Activated T-helper 17 cell treated with anti-CD3 and anti-CD28 coated beads, Interleukin-2, amount 50 U/mL, for 72 hours (primary cell): ENCODE data around the gene SARNP. TPM values are rescaled to one million over a fixed set of nuclear protein-coding genes. Genes with fewer than 3 reads are reported as not detected.

Experiments
- ATAC-seq: fragments of 150-1000 bp; cut with Tn5 transposase; replicated peaks from 2 replicates; pipeline ENCODE4 v1.10.0; 2021; ENCODE audit warnings: mild to moderate bottlenecking, moderate library complexity
- H3K27ac Mint-ChIP-seq: one replicate; pipeline ENCODE4 v1.8.0; 2022; ENCODE audit warnings: mixed read lengths
- H3K27me3 Mint-ChIP-seq: one replicate; pipeline ENCODE4 v1.8.0; 2022; ENCODE audit warnings: mixed read lengths
- H3K36me3 Mint-ChIP-seq: one replicate; pipeline ENCODE4 v1.8.0; 2022; ENCODE audit warnings: low read depth, mild to moderate bottlenecking, mixed read lengths
- H3K4me1 Mint-ChIP-seq: one replicate; pipeline ENCODE4 v1.8.0; 2022; ENCODE audit warnings: mixed read lengths
- H3K4me3 Mint-ChIP-seq: one replicate; pipeline ENCODE4 v1.8.0; 2022; ENCODE audit warnings: mild to moderate bottlenecking, mixed read lengths
- H3K9me3 Mint-ChIP-seq: one replicate; pipeline ENCODE4 v1.8.0; 2022; ENCODE audit warnings: mixed read lengths
- total RNA-seq, 2 donors: library from RNA; stranded (reverse); gene quantifications; one replicate each; pipeline ENCODE4 v1.2.3, GENCODE V29; 2022

Gene SARNP
- total RNA-seq, 2 donors from 2014 or later = 63.6 to 103 TPM

GRCh38 chr12:55712700-55713415, 104.7 kb downstream of the SARNP start:
- H3K27me3 Mint-ChIP-seq = peaks cover 16% of the 10 kb centered on the region
- peaks cover 12% of the 10 kb centered on the region for H3K36me3 Mint-ChIP-seq
- H3K4me1 Mint-ChIP-seq = peaks cover 28% of the 10 kb centered on the region
- H3K27ac Mint-ChIP-seq = no peak overlapping the region
- ATAC-seq = no peak
- no peaks in the 10 kb centered on the region for H3K9me3 Mint-ChIP-seq
- no peak overlapping the region for H3K4me3 Mint-ChIP-seq

GRCh38 chr12:55711786-55712553, 105.6 kb downstream of the SARNP start:
- Mint-ChIP-seq H3K36me3 (peaks cover 12% of the 10 kb centered on the region), H3K27ac (no peak overlapping the region), H3K4me1 (peaks cover 23% of the 10 kb centered on the region), H3K4me3 (no peak overlapping the region), H3K27me3 (peaks cover 17% of the 10 kb centered on the region), H3K9me3 (no peaks in the 10 kb centered on the region)
- ATAC-seq = no peak

- peak overlapping the region; percentile 86 for H3K4me3 Mint-ChIP-seq
- peaks cover 21% of the 10 kb centered on the region for H3K27me3 Mint-ChIP-seq
- ATAC-seq = no peak
- no peaks in the 10 kb centered on the region for H3K36me3 Mint-ChIP-seq
- no peaks in the 10 kb centered on the region for H3K9me3 Mint-ChIP-seq
- peaks cover 18% of the 10 kb centered on the region for H3K4me1 Mint-ChIP-seq
- H3K27ac Mint-ChIP-seq = peak overlapping the region; percentile 58
These were observed 108.8 kb downstream of the SARNP start for GRCh38 chr12:55708695-55709233.

- peak within 1 kb of the TSS; percentile 58 for H3K27ac Mint-ChIP-seq
- peak; percentile 93 for ATAC-seq
- peaks cover 18% of the 10 kb centered on the region for H3K4me1 Mint-ChIP-seq
- peak within 1 kb of the TSS; percentile 86 for H3K4me3 Mint-ChIP-seq
- peaks cover 21% of the 10 kb centered on the region for H3K27me3 Mint-ChIP-seq
- no peaks in the 10 kb centered on the region for H3K9me3 Mint-ChIP-seq
- no peaks in the 10 kb centered on the region for H3K36me3 Mint-ChIP-seq
These were observed 109.5 kb downstream of the SARNP start, which contains the start of gene ITGA7 for GRCh38 chr12:55707841-55708694. Gene ITGA7 (minus strand): TSS chr12:55707904. CDS start chr12:55707682, 222 bp downstream.

Other genes with a start within 250 kb of the SARNP start
- under 1 TPM in 1 of 2 donors, not detected in 1; 0.15 TPM for gene OR2AP1, start 245.3 kb downstream of the SARNP start, total RNA-seq
- gene OR10P1, start 180.8 kb downstream of the SARNP start, total RNA-seq = not detected
- gene ITGA7, start 109.8 kb downstream of the SARNP start, total RNA-seq = 1 to 10 TPM; 3.2 to 8.7 TPM
- 100 to 1,000 TPM; 104 to 118 TPM for gene BLOC1S1, start 101.7 kb downstream of the SARNP start, total RNA-seq
- gene RDH5, start 97.3 kb downstream of the SARNP start, total RNA-seq = 10 to 100 TPM; 13.0 to 13.5 TPM
- gene CD63, start 88.7 kb downstream of the SARNP start, total RNA-seq = 100 to 1,000 TPM; 211 to 237 TPM
- gene GDF11, start 74.6 kb downstream of the SARNP start, total RNA-seq = 10 to 100 TPM in 1 of 2 donors, 1 to 10 TPM in 1; 7.4 to 14.1 TPM
- 10 to 100 TPM; 26.5 to 40.2 TPM for gene ORMDL2, start 317 bp upstream of the SARNP start, total RNA-seq
- 10 to 100 TPM; 30.7 to 33.0 TPM for gene DNAJC14, start 11.9 kb upstream of the SARNP start, total RNA-seq
- not detected for gene MMP19, start 25.2 kb upstream of the SARNP start, total RNA-seq
- gene PYM1, start 110.2 kb upstream of the SARNP start, total RNA-seq = 10 to 100 TPM; 23.4 to 35.6 TPM
- 100 to 1,000 TPM; 282 to 502 TPM for gene DGKA, start 113.4 kb upstream of the SARNP start, total RNA-seq
- gene PMEL, start 148.3 kb upstream of the SARNP start, total RNA-seq = 1 to 10 TPM in 1 of 2 donors, under 1 TPM in 1; 0.30 to 2.5 TPM
- gene CDK2, start 149.1 kb upstream of the SARNP start, total RNA-seq = 100 to 1,000 TPM; 101 to 104 TPM
- gene RAB5B, start 156.4 kb upstream of the SARNP start, total RNA-seq = 10 to 100 TPM; 34.2 to 50.8 TPM
- gene SUOX, start 179.6 kb upstream of the SARNP start, total RNA-seq = 1 to 10 TPM; 3.4 to 3.5 TPM
- 10 to 100 TPM; 19.1 to 20.3 TPM for gene IKZF4, start 203.3 kb upstream of the SARNP start, total RNA-seq
- gene RPS26, start 224.2 kb upstream of the SARNP start, total RNA-seq = 10 to 100 TPM; 32.5 to 36.1 TPM